GM21528 (cell line): Measurements from ENCODE around the gene INTS7.
"Not testable (repeated sequence)": the region's sequence is repeated elsewhere in the genome, so short reads cannot be mapped to it uniquely, and the experiment has no call there.

Experiments
- ATAC-seq: cut with Tn5 transposase; IDR thresholded peaks from one replicate; pipeline ENCODE4 v1.9.1; 2021; ENCODE audit warnings: mild to moderate bottlenecking, moderate library complexity; ENCODE audit not compliant: unreplicated experiment, low FRiP score

INTS7 gene

DNA sequence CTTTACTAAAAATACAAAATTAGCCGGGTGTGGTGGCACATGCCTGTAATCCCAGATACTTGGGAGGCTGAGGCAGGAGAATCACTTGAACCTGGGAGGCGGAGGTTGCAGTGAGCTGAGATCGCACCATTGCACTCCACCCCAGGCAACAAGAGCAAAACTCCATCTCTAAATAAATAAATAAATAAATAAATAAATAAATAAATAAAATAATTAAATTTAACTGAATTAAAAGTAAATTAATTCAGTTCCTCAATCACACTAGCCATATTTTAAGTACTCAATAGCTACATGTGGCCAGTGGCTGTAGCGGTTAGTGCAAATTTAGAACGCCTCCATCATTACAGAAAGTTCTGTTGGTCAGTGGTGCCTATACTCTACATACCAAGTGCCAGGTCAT lies 97.9 kb downstream of the INTS7 start:
- ATAC-seq: not testable (repeated sequence)

DNA sequence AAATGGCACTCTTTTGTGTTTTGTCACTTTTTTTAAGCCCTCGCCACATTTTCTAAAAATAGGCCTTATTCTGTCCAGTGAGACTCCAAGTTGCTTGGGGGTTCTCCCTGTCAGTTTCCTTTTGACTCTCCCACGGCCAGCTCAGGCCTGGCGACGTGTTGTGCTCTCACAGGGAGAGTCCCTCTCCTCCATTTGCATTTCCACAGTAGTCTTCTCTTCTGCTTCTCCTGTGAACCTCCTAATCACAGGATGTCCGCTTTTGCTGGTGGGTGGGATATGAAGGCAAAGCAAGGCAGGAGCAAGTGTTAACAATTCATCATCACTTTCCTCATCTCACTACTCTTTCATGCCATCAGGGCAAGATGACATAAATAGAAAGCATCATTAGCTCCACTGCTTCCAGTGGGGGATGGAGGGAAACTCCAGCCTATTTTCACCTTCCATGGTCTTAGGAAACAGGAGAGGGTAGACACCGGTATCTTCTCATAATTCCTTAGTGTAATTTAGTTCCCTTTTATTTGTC lies 99.8 kb downstream of the INTS7 start:
- ATAC-seq: peak; percentile 73

DNA sequence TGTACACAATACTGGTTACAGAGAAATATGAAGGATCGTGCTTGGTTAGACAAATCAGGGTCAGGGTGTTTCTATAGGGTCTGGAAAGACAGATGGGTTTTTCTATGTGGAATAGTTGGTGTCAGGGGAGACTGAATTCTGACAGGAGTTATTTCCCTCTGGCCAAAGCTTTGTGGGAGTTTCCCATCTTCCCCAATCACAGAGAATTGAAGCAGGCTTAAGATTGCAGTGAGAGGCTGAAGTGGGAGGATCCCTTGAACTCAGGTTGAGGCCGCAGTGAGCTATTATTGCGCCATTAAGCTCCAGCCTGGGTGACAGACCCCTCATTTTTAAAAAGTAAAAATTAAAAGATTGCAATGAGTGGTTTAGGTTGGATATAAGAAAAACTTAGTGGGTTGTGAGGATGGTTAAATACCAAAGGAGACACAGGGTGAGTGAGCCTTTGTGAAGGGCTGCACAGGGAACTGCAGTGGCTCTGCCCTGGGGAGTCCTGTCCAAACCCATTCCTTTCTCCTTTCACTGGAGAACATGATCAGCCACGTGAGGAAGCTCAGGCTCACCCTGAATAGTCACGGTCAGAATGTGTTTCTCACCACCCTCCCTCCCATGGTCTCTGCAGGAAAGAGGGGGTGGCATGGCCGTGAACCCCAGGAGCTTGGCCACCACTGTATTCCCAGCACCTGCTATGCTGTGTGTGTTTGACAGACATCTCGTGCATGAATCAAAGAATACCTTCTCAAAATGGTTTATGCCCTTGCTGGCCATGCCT lies 101.2 kb downstream of the INTS7 start:
- no peak for ATAC-seq

DNA sequence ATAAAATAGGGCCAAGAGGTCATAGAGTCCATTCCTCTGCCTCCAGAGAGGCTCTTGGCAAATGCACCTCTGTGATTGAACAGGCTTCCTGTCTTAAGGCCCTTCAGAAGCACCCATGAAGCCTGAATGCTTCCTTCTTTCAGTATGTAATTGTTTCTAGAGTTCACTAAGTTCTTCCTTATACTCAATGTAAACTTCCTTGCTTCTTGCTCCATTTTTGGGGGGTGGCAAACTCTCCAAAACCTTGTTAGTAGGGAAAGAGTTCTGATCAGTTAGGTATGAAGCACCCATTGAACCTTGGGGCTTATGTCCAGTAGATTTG lies 102.5 kb downstream of the INTS7 start:
- ATAC-seq: no peak

- no peak for ATAC-seq
Observed at GRCh38 chr1:211932231-211932932, 103.0 kb downstream of the INTS7 start.

DNA sequence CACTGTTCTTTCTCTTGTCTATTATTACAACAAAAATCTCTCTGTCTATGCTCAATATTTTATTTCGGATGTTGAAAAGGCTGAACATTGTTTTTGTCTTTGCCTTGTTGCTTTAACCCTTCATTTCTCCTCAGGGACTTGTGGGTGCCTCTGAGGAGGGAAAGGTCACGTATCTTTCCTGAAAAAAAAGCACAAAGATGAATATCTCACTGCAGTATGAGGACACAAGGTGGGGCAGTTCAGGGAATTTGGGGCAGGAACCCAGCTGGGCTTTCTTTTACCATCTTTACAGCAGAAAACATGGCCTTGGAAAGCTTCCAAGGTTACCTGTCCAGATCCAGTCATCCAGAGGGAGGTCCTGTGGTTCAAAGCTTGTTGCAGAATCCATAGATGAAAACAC lies 105.7 kb downstream of the INTS7 start:
- no peak for ATAC-seq

DNA sequence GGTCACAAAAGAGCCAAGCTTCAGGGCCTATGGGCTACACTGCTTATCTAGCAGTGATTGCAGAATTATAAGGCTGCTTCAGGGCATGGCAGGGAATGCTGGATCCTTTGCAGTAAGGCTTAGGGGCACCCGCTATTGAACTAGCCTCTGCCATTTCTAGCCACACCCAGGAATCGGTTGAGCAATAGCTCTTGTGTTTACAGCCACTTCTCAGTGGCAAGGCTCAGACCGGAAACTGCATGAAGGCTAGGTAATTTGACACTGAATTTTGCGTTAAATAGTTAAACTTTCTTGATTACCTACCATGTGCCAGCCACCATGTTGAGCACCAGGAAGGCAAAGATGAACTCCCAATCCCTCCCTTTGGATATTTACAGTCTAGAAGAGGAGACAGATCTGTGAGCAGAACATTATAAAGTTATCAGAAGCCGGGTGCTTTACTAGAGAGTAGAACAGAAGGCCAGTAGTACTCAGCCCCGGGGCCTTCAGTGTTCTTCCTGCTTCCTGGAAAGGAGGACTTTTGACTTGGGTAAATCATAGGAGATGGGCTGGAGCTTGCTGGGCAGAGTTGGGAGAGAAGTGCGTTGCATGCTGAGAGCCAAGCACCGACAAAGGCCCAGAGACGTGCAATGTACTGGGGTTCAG lies 106.2 kb downstream of the INTS7 start:
- no peak for ATAC-seq

DNA sequence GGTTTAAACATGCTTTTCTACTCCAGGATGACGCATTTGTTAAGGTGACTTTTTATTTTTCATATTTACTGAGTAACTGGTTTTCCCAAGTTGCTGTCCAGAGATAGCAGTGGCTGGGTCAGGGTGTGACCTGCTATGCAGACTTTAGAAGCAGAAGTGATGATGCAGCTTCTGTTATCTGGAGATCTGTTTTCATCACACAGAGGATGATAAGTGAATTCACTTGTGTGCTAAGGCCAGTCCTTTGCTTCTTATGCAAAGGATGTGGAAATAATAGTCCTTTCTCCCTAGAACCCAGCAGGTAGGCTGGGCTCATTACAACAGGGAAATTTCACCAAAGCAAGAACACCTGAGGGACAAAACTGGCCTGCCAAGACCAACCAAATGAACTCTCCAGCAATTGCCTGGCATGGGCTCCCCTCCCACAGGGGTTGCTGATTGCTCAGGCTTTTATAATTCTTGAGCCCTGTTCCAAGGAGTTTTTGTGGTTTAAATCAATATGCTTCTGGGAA lies 107.0 kb downstream of the INTS7 start:
- ATAC-seq: no peak

DNA sequence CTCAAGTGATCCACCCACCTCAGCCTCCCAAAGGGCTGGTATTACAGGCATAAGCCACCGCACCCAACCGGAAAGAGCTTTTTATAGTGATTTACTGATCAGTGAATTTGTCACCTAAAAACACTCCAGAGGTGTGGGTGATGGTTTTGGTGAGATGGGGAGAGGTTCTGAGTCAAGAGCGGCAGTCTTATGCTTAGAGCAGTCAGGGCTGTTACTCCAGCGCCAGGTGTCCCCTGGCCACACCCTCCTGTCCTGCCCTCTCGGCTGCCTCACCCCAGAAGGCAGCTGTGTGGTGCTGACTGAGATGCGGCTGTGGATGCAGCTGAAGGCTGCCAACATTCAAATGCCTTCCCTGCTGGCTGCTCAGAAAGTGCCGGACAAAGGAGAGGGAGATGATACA lies 110.3 kb downstream of the INTS7 start:
- ATAC-seq: no peak

DNA sequence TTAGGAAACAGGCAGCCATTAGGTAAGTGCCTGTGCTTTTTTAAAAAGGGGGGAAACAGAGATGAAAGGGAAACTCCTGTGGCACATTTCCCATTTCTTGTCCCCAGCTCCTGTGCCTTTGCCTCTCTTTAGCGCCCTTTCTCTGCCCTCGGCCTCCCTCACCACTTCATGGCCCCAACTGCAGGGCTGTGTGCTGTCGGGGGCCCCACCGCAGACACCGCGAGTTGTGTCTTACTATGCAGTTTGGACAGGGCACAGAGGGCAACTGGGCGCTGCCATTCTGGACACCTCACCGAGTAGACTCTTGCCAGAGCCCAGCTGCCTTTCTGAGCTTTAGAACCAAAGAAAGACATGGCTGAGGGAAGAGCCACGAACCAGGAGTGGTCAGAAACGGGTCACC lies 111.1 kb downstream of the INTS7 start:
- no peak for ATAC-seq

GRCh38 chr1:211923095-211923494 lies 112.3 kb downstream of the INTS7 start:
- ATAC-seq: no peak

GRCh38 chr1:211921579-211922095 lies 113.7 kb downstream of the INTS7 start:
- ATAC-seq: no peak

- ATAC-seq: no peak
Observed at GRCh38 chr1:211920602-211921226, 114.6 kb downstream of the INTS7 start.

- ATAC-seq: no peak
Observed at GRCh38 chr1:211920141-211920572, 115.2 kb downstream of the INTS7 start.

DNA sequence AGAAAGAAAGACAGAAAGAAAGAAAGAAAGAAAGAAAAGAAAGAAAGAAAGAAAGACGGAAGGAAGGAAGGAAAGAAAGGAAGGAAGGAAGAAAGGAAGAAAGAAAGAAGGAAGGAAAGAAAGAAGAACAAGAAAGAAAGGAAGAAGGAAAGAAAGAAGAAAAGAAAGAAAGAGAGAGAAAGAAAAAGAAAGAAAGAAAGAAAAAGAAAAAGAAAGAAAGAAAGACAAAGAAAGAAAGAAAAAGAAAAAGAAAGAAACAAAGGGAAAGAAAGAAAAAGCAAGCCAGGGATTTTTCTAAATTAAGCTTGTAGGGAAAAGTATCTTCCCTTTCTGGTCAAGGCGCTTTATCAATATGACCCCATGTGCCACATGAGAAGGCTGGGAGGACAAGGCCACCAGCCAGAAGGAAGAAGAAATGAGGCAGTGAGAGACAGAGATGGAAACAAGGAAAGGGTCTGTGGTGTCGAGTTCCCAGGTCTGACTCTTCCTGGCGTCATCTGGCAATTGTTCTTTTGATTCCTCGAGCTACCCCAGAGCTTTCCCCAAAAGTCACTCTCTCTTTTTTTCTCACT lies 116.4 kb downstream of the INTS7 start:
- no peak for ATAC-seq

DNA sequence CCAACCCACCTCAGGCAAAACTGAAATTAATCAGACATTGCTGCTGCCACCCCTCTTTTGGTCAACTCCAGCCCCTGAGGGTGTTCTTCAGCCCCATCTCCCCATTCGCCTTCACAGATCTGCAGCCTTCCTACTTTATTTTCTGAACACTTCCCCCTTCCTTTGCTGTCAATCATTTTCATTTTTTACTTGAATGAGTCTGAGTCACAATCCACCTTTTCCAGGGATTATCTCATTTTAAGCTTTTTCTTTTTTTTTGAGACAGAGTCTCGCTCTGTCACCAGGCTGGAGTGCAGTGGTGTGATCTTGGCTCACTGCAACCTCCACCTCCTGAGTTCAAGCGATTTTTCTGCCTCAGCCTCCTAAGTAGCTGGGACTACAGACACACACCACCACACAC lies 118.9 kb downstream of the INTS7 start:
- ATAC-seq: not testable (repeated sequence)

GRCh38 chr1:211915924-211916323 lies 119.4 kb downstream of the INTS7 start:
- no peak for ATAC-seq

DNA sequence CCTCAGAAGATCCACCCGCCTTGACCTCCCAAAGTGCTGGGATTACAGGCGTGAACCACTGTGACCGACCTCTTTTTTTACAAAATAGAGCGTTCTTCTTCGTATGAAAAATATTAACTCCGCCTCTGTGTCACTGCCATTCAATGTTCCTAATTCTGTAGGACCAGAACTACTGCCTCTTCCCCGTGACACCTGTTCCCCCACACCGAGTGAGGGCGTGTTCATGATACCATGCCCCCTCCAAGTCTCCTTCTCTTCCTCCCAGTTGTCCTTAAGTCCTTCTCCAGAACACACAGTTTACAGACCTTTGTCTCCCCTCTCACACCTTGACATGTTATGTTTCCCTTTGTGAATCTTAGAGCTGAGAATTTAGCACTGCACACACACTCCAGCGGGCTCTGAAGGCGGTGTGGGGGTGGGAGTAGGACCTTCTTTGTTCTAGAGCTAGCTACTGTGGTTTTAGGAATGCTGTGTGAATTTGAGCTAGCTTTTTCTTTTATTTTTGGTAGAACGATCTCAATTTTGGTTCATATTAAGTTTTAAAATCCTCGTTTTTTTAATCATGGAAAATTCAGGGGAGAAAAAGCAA lies 122.4 kb downstream of the INTS7 start:
- ATAC-seq: no peak

DNA sequence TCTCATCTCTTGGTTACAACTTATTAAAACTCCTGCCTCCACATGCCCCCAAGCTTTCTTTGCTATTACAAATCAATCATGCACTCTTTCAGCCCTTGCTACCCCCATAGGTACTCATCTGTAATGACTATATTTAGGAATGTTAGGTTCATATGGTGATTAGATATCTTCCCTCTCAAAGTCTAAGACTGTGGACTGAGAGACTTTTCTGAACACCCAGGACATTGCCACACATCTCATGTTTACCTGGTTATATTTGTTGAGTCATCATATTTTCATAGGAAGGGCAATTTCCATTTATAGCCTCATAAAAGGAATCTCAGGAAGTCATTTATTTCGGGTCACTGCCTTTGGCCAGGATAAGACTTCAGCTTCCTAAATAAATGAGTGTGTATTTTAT lies 123.3 kb downstream of the INTS7 start:
- no peak for ATAC-seq

- ATAC-seq: no peak
Observed at GRCh38 chr1:211910913-211911485, 124.4 kb downstream of the INTS7 start.
